IPS-15b (cell line): ENCODE results near the gene PLD4.
"Not testable (repeated sequence)": the region's sequence is repeated elsewhere in the genome, so short reads cannot be mapped to it uniquely, and the experiment has no call there.

ENCODE experiments used
- H3K27me3 ChIP-seq: one replicate; pipeline ENCODE4 v1.6.1; 2013; ENCODE audit warnings: low read length; ENCODE audit not compliant: control insufficient read depth, insufficient read depth
- H3K36me3 ChIP-seq: one replicate; pipeline ENCODE4 v1.6.1; 2013; ENCODE audit warnings: low read length; ENCODE audit not compliant: control insufficient read depth, insufficient read depth
- H3K4me1 ChIP-seq: one replicate; pipeline ENCODE4 v1.6.1; 2013; ENCODE audit warnings: mild to moderate bottlenecking, low read length; ENCODE audit not compliant: control insufficient read depth, insufficient read depth
- H3K4me3 ChIP-seq: one replicate; pipeline ENCODE4 v1.5.1; 2013; ENCODE audit warnings: low read depth, low read length
- H3K9ac ChIP-seq: one replicate; pipeline ENCODE4 v1.6.1; 2013; ENCODE audit warnings: low read depth, mild to moderate bottlenecking, low read length
- H3K9me3 ChIP-seq: one replicate; pipeline ENCODE4 v1.6.1; 2013; ENCODE audit warnings: mild to moderate bottlenecking, low read length; ENCODE audit not compliant: control insufficient read depth, insufficient read depth

Gene PLD4

DNA sequence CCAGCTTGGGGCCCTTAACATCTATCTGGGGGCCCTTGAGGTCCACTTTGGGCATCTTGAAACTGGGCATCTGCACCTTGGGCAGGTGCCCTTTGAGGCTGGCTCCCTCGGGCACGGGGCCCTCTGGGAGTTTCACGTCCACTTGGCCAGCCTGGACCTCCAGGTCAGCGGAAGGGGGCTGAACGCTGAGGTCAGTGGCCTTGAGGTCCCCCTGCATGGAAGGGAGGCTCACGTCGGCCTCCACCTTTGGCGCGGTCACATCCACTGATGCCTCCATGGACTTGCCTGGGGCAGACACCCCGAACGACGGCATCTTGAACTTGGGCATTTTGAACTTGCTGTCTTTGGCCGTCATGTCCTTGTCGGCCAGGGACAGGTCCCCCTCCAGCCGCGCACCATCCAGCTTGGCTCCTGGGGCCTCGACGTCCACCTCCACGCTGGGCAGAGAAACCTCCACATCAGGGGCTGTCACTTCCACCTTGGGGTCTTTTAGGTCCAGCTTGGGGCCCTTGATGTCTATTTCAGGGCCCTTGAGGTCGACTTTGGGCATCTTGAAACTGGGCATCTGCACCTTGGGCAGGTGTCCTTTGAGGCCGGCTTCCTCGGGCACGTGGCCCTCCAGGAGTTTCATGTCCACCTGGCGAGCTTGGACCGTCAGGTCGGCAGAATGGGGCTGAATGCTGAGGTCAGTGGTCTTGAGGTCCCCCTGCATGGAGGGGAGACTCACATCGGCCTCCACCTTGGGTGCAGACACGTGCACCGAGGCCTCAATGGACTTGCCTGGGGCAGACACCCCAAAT is 18.7 kb downstream of the PLD4 start:
- H3K27me3 ChIP-seq, H3K9ac ChIP-seq, H3K36me3 ChIP-seq, H3K9me3 ChIP-seq, H3K4me1 ChIP-seq, H3K4me3 ChIP-seq: not testable (repeated sequence)

- H3K9me3 ChIP-seq, H3K27me3 ChIP-seq, H3K4me1 ChIP-seq, H3K4me3 ChIP-seq, H3K9ac ChIP-seq, H3K36me3 ChIP-seq: not testable (repeated sequence)
These were observed 19.3 kb downstream of the PLD4 start for GRCh38 chr14:104944016-104944308.

DNA sequence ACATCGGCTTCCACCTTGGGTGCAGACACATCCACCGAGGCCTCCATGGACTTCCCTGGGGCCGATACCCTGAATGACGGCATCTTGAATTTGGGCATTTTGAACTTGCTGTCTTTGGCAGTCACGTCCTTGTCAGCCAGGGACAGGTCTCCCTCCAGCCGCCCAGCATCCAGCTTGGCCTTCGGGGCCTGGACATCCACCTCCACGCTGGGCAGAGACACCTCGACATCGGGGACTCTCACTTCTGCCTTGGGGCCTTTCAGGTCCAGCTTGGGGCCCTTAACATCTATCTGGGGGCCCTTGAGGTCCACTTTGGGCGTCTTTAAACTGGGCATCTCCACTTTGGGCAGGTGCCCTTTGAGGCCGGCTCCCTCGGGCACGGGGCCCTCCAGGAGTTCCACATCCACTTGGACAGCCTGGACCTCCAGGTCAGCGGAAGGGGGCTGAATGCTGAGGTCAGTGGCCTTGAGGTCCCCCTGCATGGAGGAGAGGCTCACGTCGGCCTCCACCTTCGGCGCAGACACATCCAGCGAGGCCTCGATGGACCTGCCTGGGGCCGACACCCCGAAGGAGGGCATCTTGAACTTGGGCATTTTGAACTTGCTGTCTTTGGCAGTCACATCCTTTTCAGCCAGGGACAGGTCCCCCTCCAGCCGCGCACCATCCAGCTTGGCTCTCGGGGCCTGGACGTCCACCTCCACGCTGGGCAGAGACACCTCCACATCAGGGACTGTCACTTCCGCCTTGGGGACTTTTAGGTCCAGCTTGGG is 19.9 kb downstream of the PLD4 start:
- H3K27me3 ChIP-seq, H3K9ac ChIP-seq, H3K9me3 ChIP-seq, H3K4me1 ChIP-seq, H3K4me3 ChIP-seq, H3K36me3 ChIP-seq: not testable (repeated sequence)

- H3K9me3 ChIP-seq, H3K9ac ChIP-seq, H3K27me3 ChIP-seq, H3K4me3 ChIP-seq, H3K36me3 ChIP-seq, H3K4me1 ChIP-seq: not testable (repeated sequence)
These were observed 20.6 kb downstream of the PLD4 start for GRCh38 chr14:104945266-104945665.

DNA sequence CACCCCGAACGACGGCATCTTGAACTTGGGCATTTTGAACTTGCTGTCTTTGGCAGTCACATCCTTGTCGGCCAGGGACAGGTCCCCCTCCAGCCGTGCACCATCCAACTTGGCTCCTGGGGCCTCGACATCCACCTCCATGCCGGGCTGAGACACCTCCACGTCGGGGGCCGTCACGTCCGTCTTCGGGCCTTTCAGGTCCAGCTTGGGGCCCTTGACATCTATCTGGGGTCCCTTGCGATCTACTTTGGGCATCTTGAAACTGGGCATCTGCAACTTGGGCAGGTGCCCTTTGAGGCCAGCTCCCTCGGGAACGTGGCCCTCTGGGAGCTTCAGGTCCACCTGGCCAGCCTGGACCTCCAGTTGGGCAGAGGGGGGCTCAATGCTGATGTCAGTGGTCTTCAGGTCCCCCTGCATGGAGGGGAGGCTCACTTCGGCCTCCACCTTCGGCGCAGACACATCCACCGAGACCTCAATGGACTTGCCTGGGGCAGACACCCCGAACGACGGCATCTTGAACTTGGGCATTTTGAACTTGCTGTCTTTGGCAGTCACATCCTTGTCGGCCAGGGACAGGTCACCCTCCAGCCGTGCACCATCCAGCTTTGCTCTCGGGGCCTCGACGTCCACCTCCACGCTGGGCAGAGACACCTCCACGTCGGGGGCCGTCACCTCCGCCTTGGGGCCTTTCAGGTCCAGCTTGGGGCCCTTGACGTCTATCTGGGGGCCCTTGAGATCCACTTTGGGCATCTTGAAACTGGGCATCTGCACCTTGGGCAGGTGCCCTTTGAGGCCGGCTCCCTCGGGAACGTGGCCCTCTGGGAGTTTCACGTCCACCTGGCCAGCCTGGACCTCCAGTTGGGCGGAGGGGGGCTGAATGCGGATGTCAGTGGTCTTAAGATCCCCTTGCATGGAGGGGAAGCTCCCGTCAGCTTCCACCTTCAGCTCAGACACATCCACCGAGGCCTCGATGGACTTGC is 21.6 kb downstream of the PLD4 start:
- not testable (repeated sequence) for H3K36me3 ChIP-seq, H3K4me1 ChIP-seq, H3K9ac ChIP-seq, H3K9me3 ChIP-seq, H3K27me3 ChIP-seq, H3K4me3 ChIP-seq

DNA sequence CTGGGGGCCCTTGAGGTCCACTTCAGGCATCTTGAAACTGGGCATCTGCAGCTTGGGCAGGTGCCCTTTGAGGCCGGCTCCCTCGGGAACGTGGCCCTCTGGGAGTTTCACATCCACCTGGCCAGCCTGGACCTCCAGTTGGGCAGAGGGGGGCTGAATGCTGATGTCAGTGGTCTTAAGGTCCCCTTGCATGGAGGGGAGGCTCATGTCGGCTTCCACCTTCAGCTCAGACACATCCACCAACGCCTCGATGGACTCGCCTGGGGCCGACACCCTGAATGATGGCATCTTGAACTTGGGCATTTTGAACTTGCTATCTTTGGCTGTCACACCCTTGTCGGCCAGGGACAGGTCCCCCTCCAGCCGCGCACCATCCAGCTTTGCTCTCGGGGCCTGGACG is 22.5 kb downstream of the PLD4 start:
- not testable (repeated sequence) for H3K4me3 ChIP-seq, H3K9ac ChIP-seq

DNA sequence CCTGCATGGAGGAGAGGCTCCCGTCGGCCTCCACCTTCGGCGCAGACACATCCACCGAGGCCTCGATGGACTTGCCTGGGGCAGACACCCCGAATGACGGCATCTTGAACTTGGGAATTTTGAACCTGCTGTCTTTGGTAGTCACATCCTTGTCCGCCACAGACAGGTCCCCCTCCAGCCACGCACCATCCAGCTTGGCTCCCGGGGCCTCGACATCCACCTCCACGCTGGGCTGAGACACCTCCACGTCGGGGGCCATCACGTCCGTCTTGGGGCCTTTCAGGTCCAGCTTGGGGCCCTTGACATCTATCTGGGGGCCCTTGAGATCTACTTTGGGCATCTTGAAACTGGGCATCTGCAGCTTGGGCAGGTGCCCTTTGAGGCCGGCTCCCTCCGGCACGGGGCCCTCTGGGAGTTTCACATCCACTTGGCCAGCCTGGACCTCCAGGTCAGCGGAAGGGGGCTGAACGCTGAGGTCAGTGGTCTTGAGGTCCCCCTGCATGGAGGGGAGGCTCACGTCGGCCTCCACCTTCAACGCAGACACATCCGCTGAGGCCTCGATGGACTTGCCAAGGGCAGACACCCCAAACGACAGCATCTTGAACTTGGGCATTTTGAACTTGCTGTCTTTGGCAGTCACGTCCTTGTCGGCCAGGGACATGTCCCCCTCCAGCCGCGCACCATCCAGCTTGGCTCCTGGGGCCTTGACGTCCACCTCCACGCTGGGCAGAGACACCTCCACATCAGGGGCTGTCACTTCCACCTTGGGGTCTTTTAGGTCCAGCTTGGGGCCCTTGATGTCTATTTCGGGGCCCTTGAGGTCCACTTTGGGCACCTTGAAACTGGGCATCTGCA is 23.4 kb downstream of the PLD4 start:
- not testable (repeated sequence) for H3K9me3 ChIP-seq, H3K9ac ChIP-seq, H3K36me3 ChIP-seq, H3K4me3 ChIP-seq, H3K4me1 ChIP-seq, H3K27me3 ChIP-seq

More for the DNA sequence above, 22.5 kb downstream of the PLD4 start:
- not testable (repeated sequence) for H3K4me1 ChIP-seq, H3K9me3 ChIP-seq, H3K36me3 ChIP-seq, H3K27me3 ChIP-seq

- no peak overlapping the region for H3K4me3 ChIP-seq
- no peaks in the 10 kb centered on the region for H3K9me3 ChIP-seq
- no peak overlapping the region for H3K9ac ChIP-seq
- no peaks in the 10 kb centered on the region for H3K4me1 ChIP-seq
- H3K36me3 ChIP-seq: no peaks in the 10 kb centered on the region
- no peaks in the 10 kb centered on the region for H3K27me3 ChIP-seq
These were observed 24.0 kb downstream of the PLD4 start for GRCh38 chr14:104948736-104949031.

GRCh38 chr14:104949406-104949955 is 24.8 kb downstream of the PLD4 start:
- not testable (repeated sequence) for H3K9ac ChIP-seq, H3K4me1 ChIP-seq, H3K4me3 ChIP-seq, H3K36me3 ChIP-seq, H3K9me3 ChIP-seq, H3K27me3 ChIP-seq

- Histone ChIP-seq H3K4me1 (no peaks in the 10 kb centered on the region), H3K27me3 (no peaks in the 10 kb centered on the region), H3K4me3 (no peak overlapping the region), H3K36me3 (peaks cover 3% of the 10 kb centered on the region), H3K9ac (no peak overlapping the region), H3K9me3 (no peaks in the 10 kb centered on the region)
These were observed 25.3 kb downstream of the PLD4 start for GRCh38 chr14:104950021-104950420.

DNA sequence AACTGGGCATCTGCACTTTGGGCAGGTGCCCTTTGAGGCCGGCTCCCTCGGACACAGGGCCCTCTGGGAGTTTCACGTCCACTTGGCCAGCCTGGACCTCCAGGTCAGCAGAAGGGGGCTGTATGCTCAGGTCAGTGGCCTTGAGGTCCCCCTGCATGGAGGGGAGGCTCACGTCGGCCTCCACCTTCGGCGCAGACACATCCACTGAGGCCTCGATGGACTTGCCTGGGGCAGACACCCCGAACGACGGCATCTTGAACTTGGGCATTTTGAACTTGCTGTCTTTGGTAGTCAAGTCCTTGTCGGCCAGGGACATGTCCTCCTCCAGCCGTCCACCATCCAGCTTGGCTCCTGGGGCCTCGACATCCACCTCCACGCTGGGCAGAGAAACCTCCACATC is 26.0 kb downstream of the PLD4 start:
- not testable (repeated sequence) for H3K36me3 ChIP-seq, H3K9me3 ChIP-seq, H3K9ac ChIP-seq, H3K4me3 ChIP-seq, H3K27me3 ChIP-seq, H3K4me1 ChIP-seq
